KMS-11 (cell line): ENCODE measurements around the gene UNC79.
"Not testable (repeated sequence)": the region's sequence is repeated elsewhere in the genome, so short reads cannot be mapped to it uniquely, and the experiment has no call there.

Source experiments
- H2AFZ ChIP-seq: fragments of 200-600 bp; sonication (generic); 2 replicates; pipeline ENCODE4 v1.6.1; 2016; ENCODE audit warnings: antibody characterized with exemption, mixed run types, low read depth
- H3K27ac ChIP-seq: fragments of 200-600 bp; sonication (generic); 2 replicates; pipeline ENCODE4 v1.6.1; 2016; ENCODE audit warnings: mild to moderate bottlenecking, mixed run types
- H3K27me3 ChIP-seq: fragments of 200-600 bp; sonication (generic); 2 replicates; pipeline ENCODE4 v1.6.1; 2017; ENCODE audit warnings: mild to moderate bottlenecking, low read depth, mixed run types, moderate library complexity; ENCODE audit not compliant: insufficient read depth
- H3K36me3 ChIP-seq: fragments of 200-600 bp; sonication (generic); 2 replicates; pipeline ENCODE4 v1.6.1; 2017; ENCODE audit warnings: mild to moderate bottlenecking, mixed run types; ENCODE audit not compliant: insufficient read depth
- H3K4me1 ChIP-seq: fragments of 200-600 bp; sonication (generic); 2 replicates; pipeline ENCODE4 v1.6.1; 2016; ENCODE audit warnings: mild to moderate bottlenecking, low read depth, mixed run types; ENCODE audit not compliant: poor library complexity, severe bottlenecking
- H3K4me2 ChIP-seq: fragments of 200-600 bp; sonication (generic); 2 replicates; pipeline ENCODE4 v1.7.0; 2016; ENCODE audit warnings: mild to moderate bottlenecking, mixed run types
- H3K4me3 ChIP-seq: fragments of 200-600 bp; sonication (generic); IDR thresholded peaks from 2 replicates; pipeline ENCODE4 v1.6.1; 2017; ENCODE audit warnings: low read depth, low read length, mixed read lengths; ENCODE audit not compliant: insufficient read depth
- H3K79me2 ChIP-seq: fragments of 200-600 bp; sonication (generic); 2 replicates; pipeline ENCODE4 v1.6.1; 2016; ENCODE audit warnings: low read depth, mixed run types; ENCODE audit not compliant: insufficient read depth
- H3K9ac ChIP-seq: fragments of 200-600 bp; sonication (generic); 2 replicates; pipeline ENCODE4 v1.6.1; 2016; ENCODE audit warnings: mild to moderate bottlenecking, mixed run types
- H4K20me1 ChIP-seq: fragments of 200-600 bp; sonication (generic); 2 replicates; pipeline ENCODE4 v1.6.1; 2016; ENCODE audit warnings: mild to moderate bottlenecking, mixed run types; ENCODE audit not compliant: insufficient read depth
- TF ChIP-seq, protein P1 (sequence below): fragments of 200-600 bp; sonication (generic); conservative IDR thresholded peaks from 2 replicates; pipeline ENCODE4 v1.6.1; 2017; ENCODE audit warnings: low read depth, mild to moderate bottlenecking, antibody characterized with exemption, low read length, moderate library complexity, mixed read lengths

UNC79 gene

GRCh38 chr14:93493054-93493453 is 62.3 kb downstream of the UNC79 start:
- no peak overlapping the region for H3K27ac ChIP-seq
- H3K4me3 ChIP-seq: no peak overlapping the region
- H3K36me3 ChIP-seq: no peaks in the 10 kb centered on the region
- no peak overlapping the region for H2AFZ ChIP-seq
- no peaks in the 10 kb centered on the region for H3K4me1 ChIP-seq
- no peak overlapping the region for H3K4me2 ChIP-seq
- no peaks in the 10 kb centered on the region for H3K79me2 ChIP-seq
- H4K20me1 ChIP-seq: no peaks in the 10 kb centered on the region
- no peak overlapping the region for H3K9ac ChIP-seq
- TF ChIP-seq, protein P1, sequence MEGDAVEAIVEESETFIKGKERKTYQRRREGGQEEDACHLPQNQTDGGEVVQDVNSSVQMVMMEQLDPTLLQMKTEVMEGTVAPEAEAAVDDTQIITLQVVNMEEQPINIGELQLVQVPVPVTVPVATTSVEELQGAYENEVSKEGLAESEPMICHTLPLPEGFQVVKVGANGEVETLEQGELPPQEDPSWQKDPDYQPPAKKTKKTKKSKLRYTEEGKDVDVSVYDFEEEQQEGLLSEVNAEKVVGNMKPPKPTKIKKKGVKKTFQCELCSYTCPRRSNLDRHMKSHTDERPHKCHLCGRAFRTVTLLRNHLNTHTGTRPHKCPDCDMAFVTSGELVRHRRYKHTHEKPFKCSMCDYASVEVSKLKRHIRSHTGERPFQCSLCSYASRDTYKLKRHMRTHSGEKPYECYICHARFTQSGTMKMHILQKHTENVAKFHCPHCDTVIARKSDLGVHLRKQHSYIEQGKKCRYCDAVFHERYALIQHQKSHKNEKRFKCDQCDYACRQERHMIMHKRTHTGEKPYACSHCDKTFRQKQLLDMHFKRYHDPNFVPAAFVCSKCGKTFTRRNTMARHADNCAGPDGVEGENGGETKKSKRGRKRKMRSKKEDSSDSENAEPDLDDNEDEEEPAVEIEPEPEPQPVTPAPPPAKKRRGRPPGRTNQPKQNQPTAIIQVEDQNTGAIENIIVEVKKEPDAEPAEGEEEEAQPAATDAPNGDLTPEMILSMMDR: no peak
- H3K27me3 ChIP-seq: no peaks in the 10 kb centered on the region

DNA sequence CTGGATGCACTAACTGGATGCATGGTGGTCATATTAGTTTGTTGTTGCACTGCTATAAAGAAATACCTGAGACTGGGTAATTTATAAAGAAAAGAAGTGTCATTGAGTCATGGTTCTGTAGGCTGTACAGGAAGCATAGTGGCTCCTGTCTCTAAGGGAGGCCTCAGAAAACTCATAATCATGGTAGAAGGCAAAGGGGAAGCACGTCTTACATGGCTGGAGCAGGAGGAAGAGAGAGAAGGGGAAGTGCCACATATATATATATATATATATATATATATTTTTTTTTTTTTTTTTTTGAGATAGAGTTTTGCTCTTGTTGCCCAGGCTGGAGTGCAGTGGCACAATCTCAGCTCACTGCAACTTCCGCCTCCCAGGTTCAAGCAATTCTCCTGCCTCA is 62.9 kb downstream of the UNC79 start:
- not testable (repeated sequence) for H3K79me2 ChIP-seq, H3K36me3 ChIP-seq, H4K20me1 ChIP-seq, H3K4me1 ChIP-seq, H3K4me2 ChIP-seq, H3K4me3 ChIP-seq, H2AFZ ChIP-seq, H3K9ac ChIP-seq, H3K27me3 ChIP-seq, H3K27ac ChIP-seq

DNA sequence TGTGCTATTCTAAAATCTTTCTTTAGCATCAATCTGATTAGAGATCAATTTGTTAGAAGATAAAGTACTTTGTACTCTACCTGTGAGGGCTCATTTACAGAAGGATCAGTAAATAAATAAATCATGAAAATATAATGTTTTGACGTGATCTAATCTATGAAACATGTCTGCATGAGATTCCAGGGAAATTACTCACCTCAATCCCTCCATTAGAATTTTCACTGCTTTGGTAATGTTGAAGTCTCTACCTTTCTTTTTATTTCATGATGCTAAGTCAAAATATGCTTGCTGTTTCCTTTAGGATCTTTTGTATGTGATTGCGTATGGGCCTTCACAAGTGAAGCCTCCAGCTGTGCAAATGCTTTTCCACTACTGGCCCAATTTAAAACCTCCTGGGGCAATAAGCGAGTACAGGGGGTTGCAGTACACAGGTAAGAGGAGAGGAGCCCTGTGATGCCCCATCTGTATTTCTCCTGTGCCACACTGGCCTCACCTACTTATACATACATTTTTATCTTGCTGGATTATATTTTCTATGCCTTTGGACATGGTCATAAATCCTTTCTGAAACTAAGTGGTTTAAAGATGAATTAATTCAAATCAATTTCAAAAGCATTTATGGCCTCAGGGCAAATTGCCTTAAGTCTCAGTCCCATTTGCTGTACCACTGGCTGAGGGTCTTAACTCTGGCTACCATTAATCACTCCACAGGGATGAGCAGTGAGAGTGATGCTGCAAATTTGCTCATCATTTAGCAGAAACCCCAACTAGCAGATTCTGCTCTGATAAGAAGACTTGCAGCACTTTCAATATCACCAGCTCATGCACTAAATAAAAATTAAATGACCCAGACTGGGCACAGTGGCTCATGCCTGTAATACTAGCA is 66.4 kb downstream of the UNC79 start:
- H3K4me2 ChIP-seq: no peak overlapping the region
- no peak overlapping the region for H3K27ac ChIP-seq
- no peaks in the 10 kb centered on the region for H3K4me1 ChIP-seq
- TF ChIP-seq, protein P1: no peak
- no peak overlapping the region for H3K9ac ChIP-seq
- H3K79me2 ChIP-seq: no peaks in the 10 kb centered on the region
- no peaks in the 10 kb centered on the region for H3K36me3 ChIP-seq
- no peaks in the 10 kb centered on the region for H4K20me1 ChIP-seq
- H2AFZ ChIP-seq: no peak overlapping the region
- H3K27me3 ChIP-seq: no peaks in the 10 kb centered on the region
- no peak overlapping the region for H3K4me3 ChIP-seq

DNA sequence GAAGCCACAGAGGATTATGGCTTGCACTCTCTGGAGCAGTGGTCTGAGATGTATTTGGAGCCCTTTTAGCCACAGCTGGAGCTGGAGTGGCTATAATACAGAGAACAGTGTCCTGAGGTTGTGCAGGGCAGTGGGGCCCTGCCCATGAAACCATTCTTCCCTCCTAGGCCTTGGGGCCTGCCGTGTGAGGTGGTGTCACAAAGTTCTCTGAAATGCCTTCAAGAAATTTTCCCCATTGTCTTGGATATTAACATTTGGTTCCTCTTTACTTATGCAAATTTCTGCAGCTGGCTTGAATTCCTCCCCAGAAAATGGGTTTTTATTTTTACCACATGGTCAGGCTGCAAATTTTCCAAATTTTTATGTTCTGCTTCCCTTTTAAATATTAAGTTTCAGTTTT is 79.3 kb downstream of the UNC79 start:
- H3K27me3 ChIP-seq: no peaks in the 10 kb centered on the region
- H3K4me2 ChIP-seq: no peak overlapping the region
- no peak overlapping the region for H3K27ac ChIP-seq
- TF ChIP-seq, protein P1: no peak
- no peaks in the 10 kb centered on the region for H4K20me1 ChIP-seq
- no peak overlapping the region for H2AFZ ChIP-seq
- H3K4me3 ChIP-seq: no peak overlapping the region
- no peaks in the 10 kb centered on the region for H3K4me1 ChIP-seq
- no peaks in the 10 kb centered on the region for H3K36me3 ChIP-seq
- no peaks in the 10 kb centered on the region for H3K79me2 ChIP-seq
- no peak overlapping the region for H3K9ac ChIP-seq

DNA sequence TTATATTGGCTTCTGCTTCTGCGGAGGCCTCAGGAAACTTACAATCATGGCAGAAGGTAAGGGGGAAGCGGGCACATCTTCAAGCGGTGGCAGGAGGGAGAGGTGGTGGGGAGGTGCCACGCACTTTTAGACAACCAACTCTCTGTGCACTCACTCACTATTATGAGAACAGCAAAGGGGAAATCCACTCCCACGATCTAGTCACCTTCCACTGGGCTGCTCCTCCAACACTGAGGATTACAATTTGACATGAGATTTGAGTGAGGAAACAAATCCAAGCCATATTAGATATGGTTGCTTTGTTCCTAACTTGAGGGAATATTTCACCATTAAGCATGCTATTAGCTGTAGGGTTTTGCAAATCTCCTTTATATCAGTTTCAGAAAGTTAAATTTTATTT is 80.3 kb downstream of the UNC79 start:
- Histone ChIP-seq H3K9ac (no peak overlapping the region), H3K4me3 (no peak overlapping the region), H3K27me3 (no peaks in the 10 kb centered on the region), H3K36me3 (no peaks in the 10 kb centered on the region), H3K4me2 (no peak overlapping the region), H3K4me1 (no peaks in the 10 kb centered on the region), H4K20me1 (no peaks in the 10 kb centered on the region), H3K79me2 (no peaks in the 10 kb centered on the region), H3K27ac (no peak overlapping the region), H2AFZ (no peak overlapping the region)
- TF ChIP-seq, protein P1: no peak
